ENCODE results near the gene SFTPB.

SFTPB gene

DNA sequence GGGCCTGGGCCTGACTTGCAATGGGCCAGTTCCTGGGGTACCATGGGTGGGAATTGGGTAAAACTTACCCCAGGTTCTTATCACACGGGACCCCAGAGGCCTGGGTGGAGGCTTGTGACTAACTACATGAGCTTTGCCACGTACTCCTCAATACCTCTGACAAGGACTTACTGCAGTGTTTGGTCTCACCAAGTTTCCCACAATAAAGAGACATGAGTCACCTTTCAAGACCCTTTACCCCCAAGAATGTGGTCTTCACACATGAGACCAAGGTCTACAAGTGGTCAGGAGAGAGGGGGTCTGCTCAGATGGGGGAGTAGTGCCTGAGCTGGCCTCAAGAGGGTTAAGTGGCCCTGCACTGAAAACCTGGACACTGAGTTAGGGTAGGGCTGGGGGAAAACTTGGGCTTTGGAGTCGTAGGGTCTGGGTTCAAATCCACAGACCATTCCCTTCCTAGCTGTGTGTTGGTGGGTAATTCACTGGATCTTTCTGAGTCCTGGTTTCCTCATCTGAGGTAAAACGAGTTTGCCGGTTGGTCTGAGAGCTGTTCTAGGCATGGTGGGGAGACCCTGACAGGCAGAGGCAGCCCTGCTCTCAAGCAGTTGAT, 24.1 kb upstream of the SFTPB start:
- DNase-seq (ENCODE audit: low spot score), result no peak
- TF ChIP-seq, protein P1, sequence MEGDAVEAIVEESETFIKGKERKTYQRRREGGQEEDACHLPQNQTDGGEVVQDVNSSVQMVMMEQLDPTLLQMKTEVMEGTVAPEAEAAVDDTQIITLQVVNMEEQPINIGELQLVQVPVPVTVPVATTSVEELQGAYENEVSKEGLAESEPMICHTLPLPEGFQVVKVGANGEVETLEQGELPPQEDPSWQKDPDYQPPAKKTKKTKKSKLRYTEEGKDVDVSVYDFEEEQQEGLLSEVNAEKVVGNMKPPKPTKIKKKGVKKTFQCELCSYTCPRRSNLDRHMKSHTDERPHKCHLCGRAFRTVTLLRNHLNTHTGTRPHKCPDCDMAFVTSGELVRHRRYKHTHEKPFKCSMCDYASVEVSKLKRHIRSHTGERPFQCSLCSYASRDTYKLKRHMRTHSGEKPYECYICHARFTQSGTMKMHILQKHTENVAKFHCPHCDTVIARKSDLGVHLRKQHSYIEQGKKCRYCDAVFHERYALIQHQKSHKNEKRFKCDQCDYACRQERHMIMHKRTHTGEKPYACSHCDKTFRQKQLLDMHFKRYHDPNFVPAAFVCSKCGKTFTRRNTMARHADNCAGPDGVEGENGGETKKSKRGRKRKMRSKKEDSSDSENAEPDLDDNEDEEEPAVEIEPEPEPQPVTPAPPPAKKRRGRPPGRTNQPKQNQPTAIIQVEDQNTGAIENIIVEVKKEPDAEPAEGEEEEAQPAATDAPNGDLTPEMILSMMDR (conservative IDR thresholded peaks at IDR 0.05; ENCODE audit: low read depth), result no peak
- CTCF ChIA-PET, result interaction anchor here (0.5 to 0.9 kb wide), 4 partner anchors 13 to 420 kb away, joined by 3 to 5 read pairs (median 4); no protein-coding TSS in a partner anchor
- POLR2A ChIA-PET (ENCODE audit: low non-redundant PET), result no interaction called here
- H3K27ac ChIP-seq, result no peak overlapping the region

DNA sequence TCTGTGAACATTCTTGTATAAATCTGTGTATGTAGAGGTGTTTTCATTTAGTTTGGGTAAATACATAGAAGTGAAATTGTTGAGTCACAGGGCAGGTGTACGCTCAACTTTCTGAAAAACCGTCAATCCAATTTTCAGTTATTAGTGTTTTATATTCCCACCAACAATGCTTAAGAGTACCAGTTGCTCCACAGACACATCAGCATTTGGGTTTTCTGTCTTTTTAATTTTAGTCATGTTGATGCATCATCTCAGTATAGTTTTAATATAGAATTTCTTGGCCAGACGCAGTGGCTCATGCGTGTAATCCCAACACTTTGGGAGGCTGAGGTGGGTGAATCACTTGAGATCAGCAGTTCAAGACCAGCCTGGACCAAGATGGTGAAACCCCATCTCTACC, 22.9 kb upstream of the SFTPB start:
- H3K27ac ChIP-seq, result no peak overlapping the region
- ChIA-PET CTCF (no interaction called here), POLR2A (ENCODE audit: low non-redundant PET) (no interaction called here)
- TF ChIP-seq, protein P1 (conservative IDR thresholded peaks at IDR 0.05; ENCODE audit: low read depth), result no peak
- no peak for DNase-seq (ENCODE audit: low spot score)

DNA sequence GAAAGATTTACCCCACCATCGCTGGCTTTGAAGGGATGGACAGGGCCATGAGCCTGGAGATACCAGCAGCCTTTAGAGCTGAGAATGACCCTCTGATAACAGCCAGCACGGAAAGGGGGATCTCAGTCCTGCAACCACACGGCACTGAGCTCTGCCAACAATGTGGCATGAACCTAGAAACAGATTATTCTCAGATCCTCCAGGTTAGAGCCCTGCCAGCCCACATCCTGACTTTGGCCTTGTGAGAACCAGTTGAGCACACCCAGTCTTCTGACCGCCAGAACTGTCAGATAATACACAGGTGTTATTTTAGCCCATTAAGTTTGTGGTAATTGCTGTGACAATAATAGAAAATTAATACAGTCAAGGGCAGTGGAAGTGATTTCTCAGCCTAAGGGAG, 16.8 kb upstream of the SFTPB start:
- ChIA-PET CTCF (interaction anchor here (0.6 to 1.0 kb wide), 2 partner anchors 131 to 418 kb away, joined by 3 to 5 read pairs; no protein-coding TSS in a partner anchor), POLR2A (ENCODE audit: low non-redundant PET) (no interaction called here)
- TF ChIP-seq, protein P1 (conservative IDR thresholded peaks at IDR 0.05; ENCODE audit: low read depth), result no peak
- no peak for DNase-seq (ENCODE audit: low spot score)
- no peak overlapping the region for H3K27ac ChIP-seq

DNA sequence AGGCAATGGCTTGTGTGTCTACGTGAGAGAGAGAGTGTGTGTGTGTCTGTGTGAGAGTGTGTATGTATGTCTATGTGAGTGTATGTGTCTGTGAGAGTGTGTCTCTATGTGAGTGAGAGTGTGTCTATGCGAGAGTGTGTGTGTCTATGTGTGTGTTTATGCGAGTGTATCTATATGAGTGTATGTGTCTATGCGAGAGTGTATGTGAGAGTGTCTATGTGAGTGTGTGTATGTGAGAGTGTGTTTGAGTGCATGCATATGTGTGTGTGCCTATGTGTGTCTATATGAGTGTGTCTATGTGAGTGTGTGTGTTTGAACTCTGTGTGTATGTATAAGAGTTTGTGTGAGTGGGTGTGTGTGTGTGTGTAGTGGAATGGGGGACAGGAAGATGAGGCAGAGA, 16.4 kb upstream of the SFTPB start:
- ChIA-PET POLR2A (ENCODE audit: low non-redundant PET) (no interaction called here), CTCF (interaction anchor here (0.6 to 1.0 kb wide), 2 partner anchors 130 to 418 kb away, joined by 3 to 5 read pairs; no protein-coding TSS in a partner anchor)
- DNase-seq (ENCODE audit: low spot score), result no peak
- TF ChIP-seq, protein P1 (conservative IDR thresholded peaks at IDR 0.05; ENCODE audit: low read depth), result no peak
- H3K27ac ChIP-seq, result no peak overlapping the region

DNA sequence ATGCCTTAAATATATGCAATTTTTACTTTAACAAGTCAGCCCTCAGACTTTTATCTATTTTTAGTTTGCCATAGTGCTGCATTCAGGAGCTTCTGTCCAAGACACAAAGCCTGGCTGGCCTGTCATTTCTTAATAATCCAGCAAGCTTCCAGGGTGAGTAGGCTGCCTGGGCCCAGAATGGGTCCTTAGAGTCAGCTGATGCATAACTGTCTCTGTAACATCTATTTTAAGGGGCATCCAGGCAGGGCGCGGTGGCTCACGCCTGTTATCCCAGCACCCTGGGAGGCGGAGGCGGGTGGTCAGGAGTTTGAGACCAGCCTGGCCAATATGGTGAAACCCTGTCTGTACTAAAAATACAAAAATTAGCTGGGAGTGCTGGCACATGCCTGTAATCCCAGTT, 14.4 kb upstream of the SFTPB start:
- ChIA-PET POLR2A (ENCODE audit: low non-redundant PET) (no interaction called here), CTCF (interaction anchor here (0.7 to 1.6 kb wide), 3 partner anchors 25 to 47 kb away, joined by 3 to 7 read pairs (median 4); no protein-coding TSS in a partner anchor)
- no peak for DNase-seq (ENCODE audit: low spot score)
- TF ChIP-seq, protein P1 (conservative IDR thresholded peaks at IDR 0.05; ENCODE audit: low read depth), result no peak
- no peak overlapping the region for H3K27ac ChIP-seq

DNA sequence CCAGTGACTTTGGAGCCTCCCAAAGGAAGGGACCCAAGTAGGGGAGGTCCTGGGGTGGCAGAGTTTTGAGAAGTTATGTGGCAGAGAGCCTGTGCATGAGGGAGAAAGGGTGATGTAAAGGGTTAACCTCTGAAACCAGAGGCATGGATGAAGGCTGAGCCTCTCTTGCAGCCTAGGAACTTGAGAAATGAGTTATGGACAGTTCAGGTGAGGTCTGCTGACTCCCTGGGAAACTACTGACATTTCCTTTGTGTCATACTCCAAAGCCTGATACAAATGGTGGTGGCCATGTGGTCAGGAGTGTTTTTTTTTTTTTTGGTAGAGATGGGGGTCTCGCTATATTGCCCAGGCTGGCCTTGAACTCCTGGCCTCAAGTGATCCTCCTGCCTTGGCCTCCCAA, 13.8 kb upstream of the SFTPB start:
- POLR2A ChIA-PET (ENCODE audit: low non-redundant PET), result no interaction called here

More for the DNA sequence above, 13.8 kb upstream of the SFTPB start:
- no peak overlapping the region for H3K27ac ChIP-seq
- no peak for DNase-seq (ENCODE audit: low spot score)
- TF ChIP-seq, protein P1 (conservative IDR thresholded peaks at IDR 0.05; ENCODE audit: low read depth), result no peak
- CTCF ChIA-PET, result interaction anchor here (0.6 to 1.6 kb wide), 3 partner anchors 25 to 192 kb away, joined by 4 to 7 read pairs (median 4); no protein-coding TSS in a partner anchor

Data from RWPE1 (cell line).